ENCODE results near the gene CCDC142. TPM values are rescaled to one million over a fixed set of nuclear protein-coding genes. Genes with fewer than 3 reads are reported as not detected.

Gene CCDC142
- total RNA-seq, 1 experiment from 2014 or later = 20.4 TPM

GRCh38 chr2:74457129-74457548 is 25.7 kb downstream of the CCDC142 start:
- peaks cover 16% of the 10 kb centered on the region for H3K4me1 ChIP-seq (ENCODE audit: insufficient read depth, low read length, poor library complexity, severe bottlenecking)
- H3K27ac ChIP-seq (ENCODE audit: low read depth, low read length, poor library complexity, severe bottlenecking) = peak overlapping the region; percentile 92
- intact Hi-C loops (cut with micrococcal nuclease; ENCODE audit: unreplicated experiment) = no loop called here
- no peaks in the 10 kb centered on the region for H3K27me3 ChIP-seq (replicated peaks; ENCODE audit: insufficient read depth, low read depth, low read length, poor library complexity)
- H3K9me3 ChIP-seq (ENCODE audit: low read depth, low read length, poor library complexity, severe bottlenecking) = no peaks in the 10 kb centered on the region
- TF ChIP-seq EZH2 (IDR thresholded peaks at IDR 0.05; ENCODE audit: borderline replicate concordance, low read depth, low read length, poor library complexity, severe bottlenecking) = no peak
- TF ChIP-seq, protein P1, sequence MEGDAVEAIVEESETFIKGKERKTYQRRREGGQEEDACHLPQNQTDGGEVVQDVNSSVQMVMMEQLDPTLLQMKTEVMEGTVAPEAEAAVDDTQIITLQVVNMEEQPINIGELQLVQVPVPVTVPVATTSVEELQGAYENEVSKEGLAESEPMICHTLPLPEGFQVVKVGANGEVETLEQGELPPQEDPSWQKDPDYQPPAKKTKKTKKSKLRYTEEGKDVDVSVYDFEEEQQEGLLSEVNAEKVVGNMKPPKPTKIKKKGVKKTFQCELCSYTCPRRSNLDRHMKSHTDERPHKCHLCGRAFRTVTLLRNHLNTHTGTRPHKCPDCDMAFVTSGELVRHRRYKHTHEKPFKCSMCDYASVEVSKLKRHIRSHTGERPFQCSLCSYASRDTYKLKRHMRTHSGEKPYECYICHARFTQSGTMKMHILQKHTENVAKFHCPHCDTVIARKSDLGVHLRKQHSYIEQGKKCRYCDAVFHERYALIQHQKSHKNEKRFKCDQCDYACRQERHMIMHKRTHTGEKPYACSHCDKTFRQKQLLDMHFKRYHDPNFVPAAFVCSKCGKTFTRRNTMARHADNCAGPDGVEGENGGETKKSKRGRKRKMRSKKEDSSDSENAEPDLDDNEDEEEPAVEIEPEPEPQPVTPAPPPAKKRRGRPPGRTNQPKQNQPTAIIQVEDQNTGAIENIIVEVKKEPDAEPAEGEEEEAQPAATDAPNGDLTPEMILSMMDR (conservative IDR thresholded peaks at IDR 0.05; ENCODE audit: low read depth, low read length) = no peak
- no TSS peak for BruUV-seq (replicated peaks)
- POLR2A ChIA-PET (ENCODE audit: low non-redundant PET) = no interaction called here
- DNase-seq (ENCODE audit: low spot score) = peak; percentile 52
- peak overlapping the region; percentile 92 for H3K4me3 ChIP-seq (ENCODE audit: low read depth, low read length, poor library complexity, severe bottlenecking)
- peaks cover 6% of the 10 kb centered on the region for H3K36me3 ChIP-seq (ENCODE audit: insufficient read depth, low read length, poor library complexity, severe bottlenecking)
- CTCF ChIA-PET = no interaction called here

GRCh38 chr2:74454654-74455511 is 27.9 kb downstream of the CCDC142 start, which contains the start of gene INO80B:
Gene INO80B (plus strand): TSS chr2:74455087. CDS start chr2:74455117, 30 bp downstream.
- intact Hi-C loops (cut with micrococcal nuclease; ENCODE audit: unreplicated experiment) = loop anchor here (1.0 kb wide), 1 partner anchor 28 kb away; the partner anchor contains the start of gene TTC31
- BruUV-seq (replicated peaks) = TSS peak; percentile 21
- TF ChIP-seq EZH2 (IDR thresholded peaks at IDR 0.05; ENCODE audit: borderline replicate concordance, low read depth, low read length, poor library complexity, severe bottlenecking) = no peak
- TF ChIP-seq, protein P1 (conservative IDR thresholded peaks at IDR 0.05; ENCODE audit: low read depth, low read length) = no peak
- Histone ChIP-seq H3K9me3 (ENCODE audit: low read depth, low read length, poor library complexity, severe bottlenecking) (no peaks in the 10 kb centered on the region), H3K4me3 (ENCODE audit: low read depth, low read length, poor library complexity, severe bottlenecking) (peak within 1 kb of the TSS; percentile 66), H3K36me3 (ENCODE audit: insufficient read depth, low read length, poor library complexity, severe bottlenecking) (no peaks in the 10 kb centered on the region), H3K27ac (ENCODE audit: low read depth, low read length, poor library complexity, severe bottlenecking) (peak within 1 kb of the TSS; percentile 20), H3K27me3 (replicated peaks; ENCODE audit: insufficient read depth, low read depth, low read length, poor library complexity) (no peaks in the 10 kb centered on the region), H3K4me1 (ENCODE audit: insufficient read depth, low read length, poor library complexity, severe bottlenecking) (peaks cover 16% of the 10 kb centered on the region)
- ChIA-PET POLR2A (ENCODE audit: low non-redundant PET) (interaction anchor here (0.8 kb wide), 1 partner anchor 15 kb away, joined by 4 read pairs; no protein-coding TSS in a partner anchor), CTCF (interaction anchor here (1.3 kb wide), 1 partner anchor 28 kb away, joined by 5 read pairs; the partner anchor contains the start of genes CCDC142 and TTC31)
- DNase-seq (ENCODE audit: low spot score) = peak; percentile 98

DNA sequence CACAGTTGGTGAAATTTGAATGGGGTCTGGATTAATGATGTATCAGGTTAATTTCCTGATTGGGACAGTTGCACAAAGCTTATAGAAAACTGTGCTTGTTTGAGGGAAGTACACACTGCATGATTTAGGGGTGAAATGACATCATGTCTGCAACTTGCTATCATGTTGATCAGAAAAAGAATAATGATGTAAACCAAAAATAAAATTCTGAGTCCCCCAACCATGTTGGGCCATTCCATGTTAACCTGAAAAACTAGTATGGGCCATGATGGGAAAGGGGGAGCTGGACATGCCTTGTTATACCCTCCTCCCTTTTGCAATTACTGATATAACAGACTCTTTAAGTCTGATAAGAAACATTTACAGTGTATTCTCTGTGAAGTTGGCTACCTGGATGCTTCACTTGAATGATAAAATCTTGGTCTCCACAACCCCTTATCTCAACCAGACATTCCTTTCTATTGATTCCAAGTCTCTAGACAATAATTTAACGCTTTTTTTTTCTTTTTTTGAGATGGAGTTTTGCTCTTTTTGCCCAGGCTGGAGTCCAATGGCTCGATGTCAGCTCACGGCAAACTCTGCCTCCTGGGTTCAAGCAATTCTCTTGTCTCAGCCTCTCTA is 32.1 kb downstream of the CCDC142 start:
- ChIA-PET POLR2A (ENCODE audit: low non-redundant PET) (no interaction called here), CTCF (no interaction called here)
- Histone ChIP-seq H3K4me1 (ENCODE audit: insufficient read depth, low read length, poor library complexity, severe bottlenecking) (peaks cover 5% of the 10 kb centered on the region), H3K36me3 (ENCODE audit: insufficient read depth, low read length, poor library complexity, severe bottlenecking) (no peaks in the 10 kb centered on the region), H3K27me3 (replicated peaks; ENCODE audit: insufficient read depth, low read depth, low read length, poor library complexity) (no peaks in the 10 kb centered on the region), H3K27ac (ENCODE audit: low read depth, low read length, poor library complexity, severe bottlenecking) (no peak overlapping the region), H3K4me3 (ENCODE audit: low read depth, low read length, poor library complexity, severe bottlenecking) (no peak overlapping the region), H3K9me3 (ENCODE audit: low read depth, low read length, poor library complexity, severe bottlenecking) (no peaks in the 10 kb centered on the region)
- TF ChIP-seq, protein P1 (conservative IDR thresholded peaks at IDR 0.05; ENCODE audit: low read depth, low read length) = no peak
- no peak for TF ChIP-seq EZH2 (IDR thresholded peaks at IDR 0.05; ENCODE audit: borderline replicate concordance, low read depth, low read length, poor library complexity, severe bottlenecking)
- no peak for DNase-seq (ENCODE audit: low spot score)
- intact Hi-C loops (cut with micrococcal nuclease; ENCODE audit: unreplicated experiment) = no loop called here
- BruUV-seq (replicated peaks) = no TSS peak
